Naive thymus-derived CD8-positive, alpha-beta T cell (primary cell): ENCODE results near the gene SLC16A3. TPM values are rescaled to one million over a fixed set of nuclear protein-coding genes. Genes with fewer than 3 reads are reported as not detected.
A peak's percentile ranks its signal among the peaks of the same experiment; 100 is the strongest.

ENCODE experiments used
- ATAC-seq, 2 donors: fragments of 150-1000 bp; cut with Tn5 transposase in 1 of 2; sonication (Bioruptor Pico), chemical (Tn5 transposase) in 1 of 2; 1 replicate in 1 of 2; 2 replicates in 1 of 2; pipeline ENCODE4 v1.10.0; 2021; ENCODE audit warnings: mild to moderate bottlenecking in 2 of 2, moderate library complexity in 2 of 2
- POLR2A ChIA-PET: fragments of 350-600 bp; sonication (Branson Sonifier 250); formaldehyde crosslinking; loops from one replicate; lab custom pipeline; 2021; ENCODE audit warnings: antibody characterized with exemption; lab: Charles Lee
- DNase-seq, 10 donors: peaks; one replicate each; pipeline versions ENCODE4 v3.0.0 to v3.0.0-alpha.2; 2020 to 2022
- H3K27ac Mint-ChIP-seq, 10 donors: one replicate each; pipeline ENCODE4 v1.8.0; 2020 to 2022; ENCODE audit warnings: mild to moderate bottlenecking in 10 of 10, mixed read lengths in 10 of 10, moderate library complexity in 4 of 10, inconsistent platforms in 1 of 10
- H3K27me3 Mint-ChIP-seq, 5 donors: one replicate each; pipeline ENCODE4 v1.8.0; 2021 to 2022; ENCODE audit warnings: mixed read lengths in 5 of 5
- H3K36me3 Mint-ChIP-seq, 3 donors: one replicate each; pipeline ENCODE4 v1.8.0; 2020 to 2022; ENCODE audit warnings: mixed read lengths in 3 of 3, mild to moderate bottlenecking in 2 of 3, inconsistent platforms in 1 of 3
- H3K4me1 Mint-ChIP-seq, 4 donors: one replicate each; pipeline ENCODE4 v1.8.0; 2021 to 2022; ENCODE audit warnings: mixed read lengths in 4 of 4
- H3K4me3 Mint-ChIP-seq, 10 donors: one replicate each; pipeline ENCODE4 v1.8.0; 2020 to 2022; ENCODE audit warnings: mild to moderate bottlenecking in 10 of 10, mixed read lengths in 10 of 10, moderate library complexity in 6 of 10, inconsistent platforms in 1 of 10
- H3K9me3 Mint-ChIP-seq, 9 donors: one replicate each; pipeline ENCODE4 v1.8.0; 2020 to 2022; ENCODE audit warnings: mixed read lengths in 9 of 9, mild to moderate bottlenecking in 3 of 9, inconsistent platforms in 1 of 9, moderate library complexity in 1 of 9
- polyA plus RNA-seq, 3 donors: library from polyadenylated mRNA; unstranded; fragments of 300-500 nt; fragmentation: Illumina TruSeq; gene quantifications; one replicate each; pipeline ENCODE4 v1.2.3, GENCODE V29; 2021
- total RNA-seq, 8 experiments: library from RNA in 2 of 8; stranded (reverse) in 2 of 8; gene quantifications; one replicate each; pipeline ENCODE4 v1.2.3 and lab custom pipeline; 2021 to 2026

Gene SLC16A3
- total and polyA plus RNA-seq, 5 experiments from 2014 or later: 0.91 to 11.6 (median 1.5) TPM

GRCh38 chr17:82195675-82196672, 32.9 kb upstream of the SLC16A3 start:
- peak overlapping the region in 2 of 10 donors; percentile 73 to 75 for H3K27ac Mint-ChIP-seq
- H3K4me3 Mint-ChIP-seq: no peak overlapping the region
- POLR2A ChIA-PET: interaction anchor here (0.7 kb wide), 1 partner anchor 349 kb away, joined by 4 read pairs; no protein-coding TSS in a partner anchor
- ATAC-seq (no peak), DNase-seq (no peak)
- H3K9me3 Mint-ChIP-seq: no peaks in the 10 kb centered on the region
- peaks cover 7 to 31% (median 24%) of the 10 kb centered on the region in 4 donors for H3K4me1 Mint-ChIP-seq
- no peaks in the 10 kb centered on the region for H3K27me3 Mint-ChIP-seq
- H3K36me3 Mint-ChIP-seq: peaks cover 4 to 55% (median 25%) of the 10 kb centered on the region in 3 donors

GRCh38 chr17:82198092-82198491, 30.8 kb upstream of the SLC16A3 start:
- peaks cover 1 to 45% (median 23%) of the 10 kb centered on the region in 3 donors for H3K36me3 Mint-ChIP-seq
- H3K4me3 Mint-ChIP-seq: peak overlapping the region in 7 of 10 donors; percentile 0 to 73 (median 49)
- H3K9me3 Mint-ChIP-seq: no peaks in the 10 kb centered on the region
- peak overlapping the region in 9 of 10 donors; percentile 12 to 90 (median 75) for H3K27ac Mint-ChIP-seq
- DNase-seq (no peak), ATAC-seq (no peak)
- no peaks in the 10 kb centered on the region for H3K27me3 Mint-ChIP-seq
- POLR2A ChIA-PET: interaction anchor here (0.5 to 1.2 kb wide), 3 partner anchors 14 to 337 kb away, joined by 3 to 4 read pairs (median 4); partner anchors contain the start of gene CCDC57
- H3K4me1 Mint-ChIP-seq: peaks cover 10 to 42% (median 35%) of the 10 kb centered on the region in 4 donors

GRCh38 chr17:82199496-82199895, 29.3 kb upstream of the SLC16A3 start:
- Mint-ChIP-seq H3K36me3 (peaks cover 0 to 32% (median 15%) of the 10 kb centered on the region in 3 donors), H3K4me3 (peak overlapping the region in 3 of 10 donors; percentile 10 to 73 (median 60)), H3K4me1 (peaks cover 10 to 47% (median 35%) of the 10 kb centered on the region in 4 donors), H3K9me3 (no peaks in the 10 kb centered on the region), H3K27me3 (no peaks in the 10 kb centered on the region), H3K27ac (peak overlapping the region in 9 of 10 donors; percentile 18 to 96 (median 90))
- DNase-seq (no peak), ATAC-seq (no peak)
- POLR2A ChIA-PET: interaction anchor here (0.8 to 4.8 kb wide), 5 partner anchors 14 to 99 kb away, joined by 4 to 33 read pairs (median 13); partner anchors contain the start of genes CCDC57 and SLC16A3

- Mint-ChIP-seq H3K9me3 (no peaks in the 10 kb centered on the region), H3K27ac (peak overlapping the region; percentile 69 to 97 (median 94))
- DNase-seq: no peak
These were observed 28.7 kb upstream of the SLC16A3 start for GRCh38 chr17:82200135-82200534.

GRCh38 chr17:82200743-82201497, 27.9 kb upstream of the SLC16A3 start:
- Mint-ChIP-seq H3K27me3 (no peaks in the 10 kb centered on the region), H3K27ac (peak overlapping the region; percentile 69 to 97 (median 94)), H3K9me3 (no peaks in the 10 kb centered on the region), H3K4me3 (peak overlapping the region; percentile 50 to 82 (median 68)), H3K36me3 (peaks cover 0 to 19% (median 9%) of the 10 kb centered on the region in 3 donors), H3K4me1 (peaks cover 14 to 58% (median 45%) of the 10 kb centered on the region in 4 donors)
- POLR2A ChIA-PET: interaction anchor here (0.5 to 4.8 kb wide), 14 partner anchors 13 to 178 kb away, joined by 3 to 33 read pairs (median 4); partner anchors contain the start of genes CCDC57, CENPX, LRRC45 and SLC16A3
- DNase-seq (peak; percentile 41 to 93 (median 82)), ATAC-seq (peak; percentile 94 to 97)

More at GRCh38 chr17:82200135-82200534, 28.7 kb upstream of the SLC16A3 start:
- Mint-ChIP-seq H3K36me3 (peaks cover 0 to 27% (median 14%) of the 10 kb centered on the region in 3 donors), H3K27me3 (no peaks in the 10 kb centered on the region), H3K4me3 (peak overlapping the region; percentile 50 to 82 (median 68)), H3K4me1 (peaks cover 10 to 50% (median 38%) of the 10 kb centered on the region in 4 donors)
- POLR2A ChIA-PET: interaction anchor here (0.7 to 4.8 kb wide), 6 partner anchors 13 to 177 kb away, joined by 3 to 33 read pairs (median 9); partner anchors contain the start of genes CCDC57, CENPX, LRRC45 and SLC16A3
- ATAC-seq: no peak

GRCh38 chr17:82201498-82201910, 27.3 kb upstream of the SLC16A3 start:
- Mint-ChIP-seq H3K27ac (peak overlapping the region in 8 of 10 donors; percentile 11 to 85 (median 54)), H3K4me1 (peaks cover 17 to 62% (median 50%) of the 10 kb centered on the region in 4 donors), H3K4me3 (peak overlapping the region in 6 of 10 donors; percentile 37 to 73 (median 46)), H3K27me3 (no peaks in the 10 kb centered on the region), H3K9me3 (no peaks in the 10 kb centered on the region), H3K36me3 (peaks cover 0 to 13% (median 8%) of the 10 kb centered on the region in 3 donors)
- DNase-seq (peak in 3 of 10 donors; percentile 16 to 40 (median 31)), ATAC-seq (no peak)
- POLR2A ChIA-PET: interaction anchor here (0.5 to 4.8 kb wide), 12 partner anchors 12 to 179 kb away, joined by 4 to 33 read pairs (median 4); partner anchors contain the start of genes CCDC57, CENPX, LRRC45 and SLC16A3

- POLR2A ChIA-PET: interaction anchor here (4.8 kb wide), 1 partner anchor 11 kb away, joined by 33 read pairs; the partner anchor contains the start of gene CCDC57
- Mint-ChIP-seq H3K27me3 (no peaks in the 10 kb centered on the region), H3K4me3 (no peak overlapping the region), H3K4me1 (peaks cover 17 to 64% (median 55%) of the 10 kb centered on the region in 4 donors), H3K9me3 (no peaks in the 10 kb centered on the region), H3K27ac (peak overlapping the region in 9 of 10 donors; percentile 44 to 90 (median 84)), H3K36me3 (peaks cover 0 to 10% (median 3%) of the 10 kb centered on the region in 3 donors)
- ATAC-seq (no peak), DNase-seq (no peak)
These were observed 25.9 kb upstream of the SLC16A3 start for GRCh38 chr17:82202981-82203380.

GRCh38 chr17:82203920-82204319, 24.9 kb upstream of the SLC16A3 start:
- ATAC-seq: no peak
- POLR2A ChIA-PET: interaction anchor here (0.6 to 4.8 kb wide), 2 partner anchors 10 to 96 kb away, joined by 3 to 33 read pairs; partner anchors contain the start of gene CCDC57
- Mint-ChIP-seq H3K4me1 (peaks cover 12 to 57% (median 51%) of the 10 kb centered on the region in 4 donors), H3K27ac (peak overlapping the region in 6 of 10 donors; percentile 2 to 87 (median 70)), H3K36me3 (peaks cover 0 to 4% (median 0%) of the 10 kb centered on the region in 3 donors), H3K27me3 (no peaks in the 10 kb centered on the region), H3K9me3 (no peaks in the 10 kb centered on the region), H3K4me3 (peak overlapping the region in 3 of 10 donors; percentile 4 to 26 (median 16))
- no peak for DNase-seq

GRCh38 chr17:82204831-82205719, 23.8 kb upstream of the SLC16A3 start:
- Mint-ChIP-seq H3K9me3 (no peaks in the 10 kb centered on the region), H3K4me3 (peak overlapping the region in 3 of 10 donors; percentile 52 to 69 (median 59)), H3K27ac (peak overlapping the region; percentile 92 to 99 (median 97)), H3K4me1 (peaks cover 12 to 55% (median 43%) of the 10 kb centered on the region in 4 donors), H3K36me3 (peaks cover 0 to 4% (median 0%) of the 10 kb centered on the region in 3 donors), H3K27me3 (no peaks in the 10 kb centered on the region)
- POLR2A ChIA-PET: interaction anchor here (0.9 to 2.2 kb wide), 9 partner anchors 22 to 118 kb away, joined by 3 to 13 read pairs (median 6); partner anchors contain the start of genes CD7, CSNK1D and SLC16A3
- ATAC-seq: no peak
- DNase-seq: no peak

GRCh38 chr17:82205720-82206508, 22.9 kb upstream of the SLC16A3 start:
- peaks cover 0 to 4% (median 0%) of the 10 kb centered on the region in 3 donors for H3K36me3 Mint-ChIP-seq
- H3K27me3 Mint-ChIP-seq: no peaks in the 10 kb centered on the region
- peak overlapping the region; percentile 92 to 99 (median 97) for H3K27ac Mint-ChIP-seq
- H3K4me3 Mint-ChIP-seq: peak overlapping the region; percentile 1 to 78 (median 60)
- no peaks in the 10 kb centered on the region for H3K9me3 Mint-ChIP-seq
- POLR2A ChIA-PET: interaction anchor here (0.6 to 2.2 kb wide), 15 partner anchors 9 to 552 kb away, joined by 3 to 13 read pairs (median 4); partner anchors contain the start of genes CD7, CSNK1D and SLC16A3
- DNase-seq (peak; percentile 60 to 89 (median 75)), ATAC-seq (peak; percentile 82 to 89)
- peaks cover 12 to 46% (median 35%) of the 10 kb centered on the region in 4 donors for H3K4me1 Mint-ChIP-seq
